ENCODE results near the gene EVX1. TPM values are rescaled to one million over a fixed set of nuclear protein-coding genes. Genes with fewer than 3 reads are reported as not detected.

EVX1 gene
- total and polyA plus RNA-seq, 12 donors = 0.64 to 8.7 (median 1.1) TPM; not detected in 2

DNA sequence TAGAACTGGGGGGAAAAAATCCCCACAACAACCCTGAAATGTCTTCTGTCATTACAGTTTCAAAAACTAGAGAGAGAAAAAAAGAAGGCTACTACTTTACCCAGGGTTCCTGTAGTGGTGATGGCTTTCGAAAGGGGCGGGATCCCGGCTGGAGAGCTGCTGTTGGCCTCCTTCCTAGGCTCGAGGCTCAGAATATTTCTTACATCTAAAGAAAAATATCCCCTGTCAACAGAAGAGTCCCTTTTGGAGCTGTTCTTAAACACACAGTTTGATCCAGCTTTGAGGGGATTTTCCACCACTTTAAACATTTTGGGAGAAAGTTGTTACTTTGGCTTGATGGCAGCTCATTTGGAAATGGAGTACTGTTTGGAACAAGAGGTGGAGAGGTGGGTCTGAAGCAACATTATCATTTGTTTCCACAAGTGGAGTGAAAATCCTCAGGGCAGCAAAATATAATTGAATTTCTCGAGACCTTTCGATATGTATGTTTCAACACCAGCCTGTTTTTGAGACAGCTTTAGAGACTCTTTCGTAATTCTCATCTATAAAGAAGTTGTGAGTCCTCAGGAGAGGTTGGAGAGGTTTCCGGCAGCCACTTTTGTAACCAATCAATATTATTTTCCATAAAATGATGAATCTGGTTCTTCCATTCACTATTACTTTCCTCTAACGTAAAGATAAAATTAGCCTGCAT lies 47.8 kb upstream of the EVX1 start:
- intact Hi-C loops (cut with DNase I) = loop anchor here in 1 of 2 donors (10.0 kb wide), 3 partner anchors 730 to 900 kb away; no protein-coding TSS in a partner anchor
- Histone ChIP-seq H3K4me3 (no peak overlapping the region), H3K9me3 (replicated peaks in 1 of 3) (no peaks in the 10 kb centered on the region), H3K27ac (no peak overlapping the region), H3K27me3 (peaks cover 96% of the 10 kb centered on the region), H3K36me3 (replicated peaks in 1 of 2) (no peaks in the 10 kb centered on the region), H3K4me1 (replicated peaks in 1 of 2) (peaks cover 9 to 17% of the 10 kb centered on the region in 2 donors)
- DNase-seq = peak in 1 of 7 donors; percentile 21
- TF ChIP-seq, protein P1, sequence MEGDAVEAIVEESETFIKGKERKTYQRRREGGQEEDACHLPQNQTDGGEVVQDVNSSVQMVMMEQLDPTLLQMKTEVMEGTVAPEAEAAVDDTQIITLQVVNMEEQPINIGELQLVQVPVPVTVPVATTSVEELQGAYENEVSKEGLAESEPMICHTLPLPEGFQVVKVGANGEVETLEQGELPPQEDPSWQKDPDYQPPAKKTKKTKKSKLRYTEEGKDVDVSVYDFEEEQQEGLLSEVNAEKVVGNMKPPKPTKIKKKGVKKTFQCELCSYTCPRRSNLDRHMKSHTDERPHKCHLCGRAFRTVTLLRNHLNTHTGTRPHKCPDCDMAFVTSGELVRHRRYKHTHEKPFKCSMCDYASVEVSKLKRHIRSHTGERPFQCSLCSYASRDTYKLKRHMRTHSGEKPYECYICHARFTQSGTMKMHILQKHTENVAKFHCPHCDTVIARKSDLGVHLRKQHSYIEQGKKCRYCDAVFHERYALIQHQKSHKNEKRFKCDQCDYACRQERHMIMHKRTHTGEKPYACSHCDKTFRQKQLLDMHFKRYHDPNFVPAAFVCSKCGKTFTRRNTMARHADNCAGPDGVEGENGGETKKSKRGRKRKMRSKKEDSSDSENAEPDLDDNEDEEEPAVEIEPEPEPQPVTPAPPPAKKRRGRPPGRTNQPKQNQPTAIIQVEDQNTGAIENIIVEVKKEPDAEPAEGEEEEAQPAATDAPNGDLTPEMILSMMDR (IDR thresholded peaks at IDR 0.05) = no peak
- TF ChIP-seq POLR2A (IDR thresholded peaks at IDR 0.05) = no peak
- 34 to 46% (median 36%) methylated on average over 9 of the region's 9 CpGs for WGBS, 4 donors

DNA sequence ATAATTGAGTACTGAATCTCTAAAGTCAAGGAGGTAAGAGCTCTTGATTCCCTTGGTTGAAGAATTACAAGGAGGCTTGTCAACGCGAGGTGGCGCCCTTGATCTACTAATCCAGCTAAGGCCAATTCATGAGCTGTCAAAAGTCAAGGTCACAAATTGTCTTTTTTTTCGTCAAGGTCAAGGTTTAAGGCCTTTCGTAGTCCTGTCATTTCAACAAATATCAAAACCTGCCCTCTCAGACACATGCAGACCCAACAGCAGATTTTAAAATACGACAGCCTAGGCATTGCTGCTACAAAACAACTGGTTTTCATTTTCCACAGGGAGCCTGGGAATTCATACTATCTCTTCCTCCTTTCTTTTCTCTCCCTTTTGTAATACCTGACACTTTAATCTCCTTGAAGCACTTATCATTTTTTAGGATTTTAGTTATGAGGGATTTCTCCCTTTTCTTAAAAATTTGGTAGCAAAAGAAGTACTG lies 46.3 kb upstream of the EVX1 start:
- Histone ChIP-seq H3K27ac (no peak overlapping the region), H3K4me1 (replicated peaks in 1 of 2) (peaks cover 9 to 23% of the 10 kb centered on the region in 2 donors), H3K27me3 (peaks cover 96% of the 10 kb centered on the region), H3K36me3 (replicated peaks in 1 of 2) (no peaks in the 10 kb centered on the region), H3K4me3 (no peak overlapping the region), H3K9me3 (replicated peaks in 1 of 3) (no peaks in the 10 kb centered on the region)
- TF ChIP-seq, protein P1 (IDR thresholded peaks at IDR 0.05) = peak; percentile 56 to 83 (median 74)
- TF ChIP-seq POLR2A (IDR thresholded peaks at IDR 0.05) = no peak
- 2 to 7% (median 3%) methylated on average over 6 of the region's 6 CpGs for WGBS, 4 donors
- DNase-seq = peak; percentile 73 to 94 (median 81)
- intact Hi-C loops (cut with DNase I) = loop anchor here in 1 of 2 donors (10.0 kb wide), 3 partner anchors 728 to 898 kb away; no protein-coding TSS in a partner anchor

DNA sequence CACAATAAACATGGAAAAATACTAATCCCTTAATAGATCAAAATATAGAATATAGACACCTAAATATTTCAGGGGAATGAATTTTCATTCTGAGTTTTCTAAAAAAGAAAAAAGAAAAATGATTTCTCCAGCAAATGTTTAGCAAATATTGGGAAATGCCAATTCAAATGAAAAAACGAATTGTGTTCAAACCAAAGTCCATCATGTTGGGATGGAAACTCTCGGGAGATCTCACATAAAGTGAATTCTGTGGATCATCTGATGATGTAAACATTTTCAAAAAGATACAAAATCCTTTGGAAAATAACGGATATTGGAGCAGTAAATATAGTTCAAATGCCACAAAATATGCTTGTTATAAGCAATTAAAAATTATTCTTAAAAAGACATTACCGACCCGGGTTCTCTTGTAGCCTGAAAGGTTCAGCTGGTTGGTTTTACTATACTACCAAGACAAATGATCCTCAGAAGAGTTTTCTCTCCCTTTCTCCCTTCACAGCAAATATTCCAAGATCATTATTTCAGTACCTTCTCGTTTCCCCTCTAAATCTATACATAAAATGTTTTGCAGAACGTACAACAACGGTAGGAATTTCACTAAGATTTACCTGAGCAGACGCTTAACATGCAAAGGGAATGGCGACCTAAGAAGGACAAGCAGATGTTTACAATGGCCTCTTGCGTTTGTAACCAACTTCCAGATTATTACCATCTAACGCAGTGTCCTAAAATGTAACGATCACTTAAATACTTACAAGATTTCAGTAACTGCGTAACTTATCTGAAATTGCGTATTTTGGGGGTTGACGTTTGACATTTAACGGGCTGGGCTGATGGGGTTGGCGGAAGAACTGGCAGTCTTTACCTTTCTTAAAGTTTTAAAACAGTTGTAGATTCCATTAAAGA lies 45.2 kb upstream of the EVX1 start:
- H3K4me1 ChIP-seq (replicated peaks in 1 of 2) = peaks cover 9 to 23% of the 10 kb centered on the region in 2 donors
- TF ChIP-seq, protein P1 (IDR thresholded peaks at IDR 0.05) = no peak
- no peak for TF ChIP-seq POLR2A (IDR thresholded peaks at IDR 0.05)
- peak in 1 of 7 donors; percentile 13 for DNase-seq
- no peak overlapping the region for H3K4me3 ChIP-seq
- H3K9me3 ChIP-seq (replicated peaks in 1 of 3) = no peaks in the 10 kb centered on the region
- intact Hi-C loops (cut with DNase I) = loop anchor here in 1 of 2 donors (10.0 kb wide), 3 partner anchors 727 to 897 kb away; no protein-coding TSS in a partner anchor
- H3K27ac ChIP-seq = no peak overlapping the region
- H3K36me3 ChIP-seq (replicated peaks in 1 of 2) = no peaks in the 10 kb centered on the region
- 26 to 32% (median 28%) methylated on average over 18 of the region's 18 CpGs for WGBS, 4 donors
- peaks cover 96% of the 10 kb centered on the region for H3K27me3 ChIP-seq
